T-helper 2 cell (primary cell): Measurements from ENCODE around the gene PZP.

ENCODE experiments used
- DNase-seq, 5 experiments: peaks; one replicate each; pipeline versions ENCODE4 v3.0.0 to v3.0.0-alpha.2; 2012 to 2022

The PZP gene

DNA sequence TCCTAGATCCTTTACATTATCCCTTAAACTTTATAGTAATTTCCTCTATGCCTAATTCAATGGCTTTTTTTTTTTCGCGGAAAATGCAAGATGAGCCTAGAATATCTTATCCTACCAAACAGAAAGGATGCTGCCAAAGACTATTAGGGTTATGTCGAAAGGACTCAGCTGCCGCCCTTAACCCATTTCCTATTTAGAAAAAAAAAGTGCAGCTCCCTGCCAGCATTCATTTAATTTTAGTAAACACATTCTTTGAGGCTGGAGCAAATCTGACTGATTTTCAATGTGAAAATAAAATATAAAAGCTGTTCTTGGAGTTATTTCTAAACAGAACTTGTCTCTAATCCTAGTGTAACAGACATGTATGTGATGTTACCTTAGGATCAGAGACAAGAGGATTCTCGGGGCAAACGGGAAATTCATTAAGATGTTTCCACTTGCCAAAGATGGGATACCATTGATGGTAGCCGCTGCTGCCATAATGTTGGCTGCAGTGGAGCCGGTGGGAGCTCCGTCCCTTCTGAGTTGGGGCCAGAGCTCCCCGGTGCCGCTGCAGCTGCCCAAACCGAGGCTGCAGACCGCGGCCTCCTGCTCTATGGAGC is 84.3 kb downstream of the PZP start:
- no peak for DNase-seq

DNA sequence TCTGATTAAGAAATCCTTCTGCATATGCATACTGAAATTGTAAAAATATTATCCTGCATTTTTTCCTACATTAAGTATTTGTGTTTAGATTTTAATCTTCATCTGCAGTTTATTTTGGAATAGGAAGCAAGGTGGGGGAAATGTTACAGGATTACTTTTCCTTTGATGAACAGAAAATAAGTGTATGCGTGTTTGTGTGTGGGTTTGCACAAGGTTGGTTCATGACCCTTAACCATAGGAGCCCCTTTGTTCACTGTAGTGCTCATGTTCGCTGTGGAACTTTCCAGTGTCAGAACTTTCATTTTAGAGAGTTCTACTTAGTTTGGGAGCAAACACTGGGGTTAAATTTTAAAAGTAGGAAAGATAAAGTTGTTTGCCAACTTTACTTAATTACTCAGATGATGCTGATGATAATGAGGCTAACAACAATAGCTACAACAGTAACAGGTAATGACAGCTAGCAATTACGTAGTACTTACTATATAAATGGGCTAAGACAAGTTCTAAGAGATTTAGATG is 86.0 kb downstream of the PZP start:
- no peak for DNase-seq

DNA sequence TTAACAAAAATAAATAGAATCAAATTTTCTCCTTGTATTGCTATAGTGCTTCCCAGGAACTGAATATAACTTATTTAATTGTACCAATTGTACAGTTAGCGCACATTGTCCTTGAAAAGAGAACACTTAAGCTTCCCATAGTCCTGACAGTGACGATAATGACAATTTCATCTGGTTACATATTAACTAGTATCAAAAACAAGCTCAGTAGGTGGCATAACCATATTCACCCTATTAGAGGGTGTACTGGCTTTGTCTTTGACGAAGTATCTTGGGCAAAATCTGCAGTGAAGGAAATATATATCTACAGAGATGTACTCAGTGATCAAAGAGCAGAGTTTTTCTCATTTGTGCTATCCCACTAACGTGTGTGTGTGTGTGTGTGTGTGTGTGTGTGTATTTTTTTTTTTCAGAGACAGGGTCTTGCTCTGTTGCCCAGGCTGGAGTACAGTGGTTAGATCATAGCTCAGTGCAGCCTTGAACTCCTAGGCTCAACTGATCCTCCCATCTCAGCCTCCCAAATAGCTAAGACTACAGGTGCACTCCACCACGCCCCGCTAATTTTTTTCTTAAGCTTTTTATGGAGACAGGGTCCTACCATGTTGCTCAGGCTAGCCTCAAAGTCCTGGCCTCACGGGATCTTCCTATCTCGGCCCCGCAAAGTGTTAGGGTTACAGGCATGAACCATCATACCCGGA is 87.6 kb downstream of the PZP start:
- DNase-seq, result no peak

DNA sequence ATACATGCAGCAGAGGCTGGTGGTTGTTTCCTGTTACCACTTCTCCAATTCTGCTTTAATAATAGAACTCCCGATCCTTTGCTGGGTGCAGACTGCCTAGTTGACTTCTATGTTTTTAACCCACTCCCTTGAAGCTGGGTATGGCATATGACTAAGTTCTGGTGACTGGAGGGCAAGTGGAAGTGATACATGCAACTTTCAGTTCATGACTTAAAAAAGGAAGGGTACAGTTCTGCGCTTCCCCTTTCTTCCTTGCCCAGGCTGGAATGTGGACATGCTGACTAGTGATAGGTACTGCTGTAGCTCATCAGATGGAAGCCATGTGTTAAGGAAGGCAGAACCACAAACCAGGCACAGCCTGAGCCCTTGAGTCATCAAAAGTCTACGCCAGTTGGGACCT is 90.0 kb downstream of the PZP start:
- no peak for DNase-seq

DNA sequence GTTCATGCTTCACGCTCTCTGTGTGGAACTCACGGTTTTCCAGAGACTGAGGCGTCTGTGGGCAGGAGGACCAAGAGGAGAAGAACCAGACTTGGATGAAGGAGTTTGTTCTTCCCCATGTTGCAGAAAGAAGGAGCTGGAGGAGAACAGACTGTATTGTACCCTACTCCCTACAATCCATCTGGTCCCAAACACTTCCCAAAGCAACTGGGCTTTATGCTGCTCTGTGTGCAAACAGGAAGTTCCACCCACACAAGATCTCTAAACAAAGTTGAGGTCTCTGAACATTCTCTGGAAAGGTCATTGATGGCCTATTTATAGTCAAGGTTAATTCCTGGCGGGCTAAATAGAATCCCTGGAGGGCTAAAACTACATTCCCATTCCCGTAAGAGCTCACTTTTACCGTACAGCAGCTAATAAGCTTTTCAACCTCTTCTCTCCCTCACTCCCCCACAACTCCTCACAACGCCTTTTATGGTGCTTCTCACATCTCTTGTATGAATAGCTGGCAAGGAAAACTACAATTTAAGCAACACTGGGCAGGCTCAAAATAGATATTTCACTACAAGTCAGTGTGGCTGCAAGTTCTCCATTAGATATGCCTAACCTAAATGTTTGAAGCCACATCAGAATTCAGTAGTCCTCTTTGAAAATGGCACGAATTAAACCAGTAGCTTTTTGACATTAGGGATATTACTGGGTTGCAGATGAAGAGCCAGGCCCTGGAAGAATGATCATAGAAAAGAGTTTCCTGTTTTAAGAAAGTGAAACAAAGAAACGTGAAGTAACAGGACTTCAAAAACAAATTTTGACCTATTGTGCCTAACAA is 92.2 kb downstream of the PZP start, which contains the start of gene A2M:
Gene A2M (minus strand): TSS at position 189 of the 829 bp plus-strand sequence. CDS start 70 bp downstream, at position 119.
- no peak for DNase-seq

DNA sequence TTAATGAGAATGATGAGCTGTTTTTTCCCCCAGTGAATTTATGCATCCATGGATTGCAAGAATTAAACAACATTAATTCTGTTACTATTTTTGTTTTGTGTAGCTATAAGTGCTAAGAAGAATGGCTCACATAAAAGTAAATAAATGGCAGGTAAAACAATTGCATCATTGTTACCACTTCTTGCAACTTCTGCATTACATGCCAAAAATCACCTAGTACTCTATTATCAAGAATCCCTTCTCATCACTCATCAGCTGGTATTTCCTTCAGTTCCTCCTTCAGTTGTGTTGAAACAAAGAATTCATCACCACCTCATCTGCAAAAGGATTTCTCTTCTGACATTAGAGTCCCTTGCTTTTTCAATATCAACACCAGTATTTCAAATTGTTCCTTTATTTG is 93.2 kb downstream of the PZP start:
- no peak for DNase-seq

DNA sequence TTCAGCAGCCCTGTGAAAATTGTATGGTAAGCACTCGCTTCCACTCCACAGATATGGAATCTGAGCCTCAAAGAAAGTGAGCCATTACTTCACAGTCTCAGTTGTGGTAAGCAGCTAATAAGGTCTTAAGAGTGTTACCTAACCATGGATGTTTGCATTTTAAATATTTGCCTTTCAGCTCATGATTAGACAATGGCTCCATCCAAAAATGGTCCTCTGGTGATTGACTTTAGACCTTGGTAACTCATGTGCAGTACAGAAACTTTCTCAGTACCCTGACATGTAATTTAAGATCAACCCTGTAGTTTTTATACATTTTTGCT is 94.2 kb downstream of the PZP start:
- DNase-seq, result no peak

DNA sequence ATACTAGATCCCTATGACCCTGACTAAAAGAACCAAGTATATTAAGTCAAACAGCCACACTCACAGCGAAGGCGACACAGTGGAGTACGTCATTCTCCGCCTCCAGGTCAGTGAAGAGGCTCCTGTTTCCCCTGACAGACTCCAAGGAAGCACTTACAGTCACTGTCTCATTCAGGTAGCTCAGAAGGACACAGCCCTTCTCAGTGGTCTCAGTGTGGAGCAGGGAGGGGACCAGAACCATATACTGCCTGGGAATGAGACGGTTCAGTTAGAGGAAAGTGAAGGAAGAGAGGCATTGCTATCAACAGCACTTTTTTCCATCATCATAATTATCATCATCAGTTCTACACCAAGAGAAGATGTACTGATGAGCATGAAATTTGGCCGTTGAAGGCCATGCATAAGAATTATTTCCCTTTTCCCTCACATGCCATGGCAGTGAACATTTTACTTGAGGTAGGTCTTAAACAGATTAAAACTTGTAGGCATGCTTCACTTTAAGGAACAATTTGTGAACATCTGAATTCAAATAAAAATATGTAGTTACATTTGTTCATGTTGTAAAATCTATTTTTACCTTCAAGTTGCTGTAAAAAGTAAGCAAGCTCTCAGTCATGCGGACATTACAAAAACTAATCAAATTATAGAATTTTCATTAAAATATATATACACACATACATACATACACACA is 94.8 kb downstream of the PZP start:
- no peak for DNase-seq

DNA sequence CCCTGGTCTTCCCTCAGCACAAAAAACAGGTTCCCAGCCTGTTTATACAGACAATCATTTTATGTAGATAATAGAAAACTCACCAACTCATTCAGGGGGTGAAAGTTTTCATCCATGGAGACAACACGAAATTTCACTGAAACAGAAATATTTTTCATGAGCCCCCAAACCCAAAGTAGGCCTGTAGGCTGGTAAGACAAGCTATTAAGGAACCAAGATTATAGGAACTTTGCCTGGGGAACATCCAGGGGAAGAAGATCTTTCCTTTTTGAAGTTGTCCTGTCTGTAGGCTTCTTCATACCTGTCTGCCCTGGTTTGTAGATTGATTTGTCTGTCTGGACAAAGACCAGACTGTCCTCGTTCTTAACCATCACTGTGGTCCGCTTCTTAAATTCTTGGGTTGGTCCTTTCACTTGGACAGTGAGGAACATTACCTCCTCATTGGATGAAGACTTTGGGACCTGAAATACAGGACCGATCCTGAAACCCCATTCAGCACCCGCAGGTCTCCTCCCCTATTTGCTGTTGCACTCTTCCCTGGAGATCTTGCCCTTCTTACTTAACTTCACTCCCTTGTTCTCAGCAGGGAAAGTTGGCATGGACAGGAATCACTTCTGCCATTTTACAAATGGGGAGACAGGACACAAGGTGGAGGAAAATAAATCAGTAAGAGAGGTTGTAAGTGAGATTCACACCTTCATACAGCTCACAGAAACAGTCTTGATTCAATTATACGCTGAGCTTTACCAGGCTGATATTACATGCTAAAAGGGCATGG is 95.9 kb downstream of the PZP start:
- DNase-seq, result no peak

DNA sequence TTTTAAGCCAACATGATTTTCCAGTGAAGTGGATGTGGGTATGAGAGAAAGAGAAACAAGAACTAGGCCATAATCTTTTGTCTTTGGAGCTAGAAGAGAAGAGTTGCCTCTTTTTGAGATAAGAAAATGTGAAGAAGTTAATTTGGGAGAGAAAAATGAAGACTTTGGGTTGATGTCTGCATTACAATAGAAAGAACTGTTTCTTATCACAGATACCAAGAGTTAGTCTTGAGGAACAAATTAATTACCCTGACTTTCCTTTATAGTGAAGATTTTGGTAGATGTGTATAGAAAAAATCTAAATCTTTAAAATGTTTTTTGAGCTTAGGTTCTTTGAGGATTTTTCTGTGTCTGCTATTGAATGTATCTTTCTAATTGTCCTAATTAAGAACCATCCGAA is 96.7 kb downstream of the PZP start:
- no peak for DNase-seq

DNA sequence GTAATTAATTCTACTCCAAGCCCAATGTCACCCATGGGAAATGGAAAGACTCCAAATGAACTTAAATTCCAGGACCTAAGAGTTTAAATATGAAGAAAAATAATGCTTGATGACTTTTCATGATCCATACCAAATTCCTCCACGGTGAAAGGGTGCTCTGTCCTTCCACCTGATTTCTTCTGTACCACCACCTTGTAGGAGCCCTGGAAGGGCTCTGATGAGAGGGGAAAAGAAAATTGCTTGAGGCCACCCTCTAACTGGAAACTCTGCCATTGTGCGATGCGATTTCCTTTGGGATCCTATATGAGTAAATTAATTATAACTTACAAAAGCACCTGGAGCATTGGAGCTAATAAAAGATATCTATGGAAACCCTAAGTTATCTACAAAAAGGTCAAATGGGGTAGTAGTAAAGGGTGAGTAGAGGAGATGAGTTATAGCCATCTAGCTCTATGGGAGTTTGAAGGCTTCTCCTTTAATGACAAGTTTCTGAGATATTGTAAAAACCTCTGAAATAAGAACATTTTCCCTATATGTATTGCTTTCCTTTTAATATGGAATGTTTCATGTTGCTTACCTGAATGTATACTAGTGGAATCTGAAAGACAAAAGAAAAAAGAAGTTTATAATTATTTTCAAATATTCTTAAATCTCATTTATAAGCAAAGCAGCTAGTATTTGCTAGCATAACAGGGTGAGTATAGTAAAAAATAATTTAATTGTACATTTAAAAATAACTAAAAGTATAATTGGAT is 98.3 kb downstream of the PZP start:
- no peak for DNase-seq

DNA sequence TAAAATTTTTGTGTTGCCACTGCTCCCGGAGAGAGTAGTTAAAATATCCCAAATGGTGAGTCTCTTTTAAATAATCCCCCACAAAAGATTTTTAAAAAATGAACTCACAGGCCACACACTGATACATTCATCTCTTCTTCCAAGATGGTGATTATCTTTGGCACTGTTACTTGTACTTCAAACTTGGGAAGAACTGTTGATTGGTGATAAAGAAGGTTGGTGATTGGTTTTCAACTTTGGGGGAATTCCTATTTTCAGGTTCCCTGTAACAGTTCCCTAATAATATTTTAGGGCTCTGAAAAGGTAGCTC is 99.0 kb downstream of the PZP start:
- no peak for DNase-seq

DNA sequence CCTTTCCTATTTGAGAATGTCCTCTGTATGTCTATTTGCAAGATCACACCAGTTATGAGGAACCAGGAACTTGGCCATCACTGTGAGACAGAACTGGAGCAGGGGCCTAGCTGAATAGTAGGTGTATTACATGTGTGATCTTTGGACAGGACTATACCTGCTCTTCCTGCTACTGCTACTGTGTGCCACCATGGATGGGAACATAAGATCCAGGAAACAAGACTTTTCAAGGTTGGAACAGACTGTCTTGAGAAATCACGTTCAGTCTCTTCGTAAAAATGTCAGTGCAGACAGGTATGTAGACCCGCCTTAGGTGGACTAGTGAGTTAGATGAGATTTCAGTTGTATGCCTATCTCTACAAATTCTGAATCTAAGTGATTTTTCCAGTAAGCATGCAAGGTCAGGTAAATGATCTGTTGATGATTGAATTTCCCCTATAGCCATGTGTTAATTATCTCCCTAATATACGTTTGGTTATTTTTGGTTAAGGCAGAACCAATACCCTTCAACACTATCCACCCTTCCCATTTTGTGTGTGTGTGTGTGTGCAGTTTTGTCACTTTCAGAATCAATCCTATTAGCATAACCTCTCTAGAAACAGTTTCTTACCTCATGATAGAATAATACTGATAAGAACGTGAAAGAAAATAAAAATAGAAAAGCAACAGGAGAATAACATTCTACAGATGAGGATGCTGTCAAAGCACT is 99.5 kb downstream of the PZP start:
- DNase-seq, result no peak

DNA sequence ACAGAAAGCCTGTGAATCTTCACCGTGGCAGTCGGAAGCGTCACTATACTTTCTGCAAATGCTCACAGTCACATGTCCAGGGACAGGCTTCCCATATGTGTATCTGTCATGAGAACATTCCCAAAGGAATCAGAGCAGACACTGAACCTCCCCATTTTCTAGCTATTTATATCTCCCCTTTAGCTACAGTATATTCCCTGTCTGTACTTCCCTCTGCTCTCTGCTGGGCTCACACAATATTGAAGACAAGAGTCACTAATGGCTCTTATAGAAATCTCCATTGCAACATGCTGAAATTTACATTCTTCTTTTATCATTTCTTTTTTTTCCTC is 100.7 kb downstream of the PZP start:
- DNase-seq, result no peak

DNA sequence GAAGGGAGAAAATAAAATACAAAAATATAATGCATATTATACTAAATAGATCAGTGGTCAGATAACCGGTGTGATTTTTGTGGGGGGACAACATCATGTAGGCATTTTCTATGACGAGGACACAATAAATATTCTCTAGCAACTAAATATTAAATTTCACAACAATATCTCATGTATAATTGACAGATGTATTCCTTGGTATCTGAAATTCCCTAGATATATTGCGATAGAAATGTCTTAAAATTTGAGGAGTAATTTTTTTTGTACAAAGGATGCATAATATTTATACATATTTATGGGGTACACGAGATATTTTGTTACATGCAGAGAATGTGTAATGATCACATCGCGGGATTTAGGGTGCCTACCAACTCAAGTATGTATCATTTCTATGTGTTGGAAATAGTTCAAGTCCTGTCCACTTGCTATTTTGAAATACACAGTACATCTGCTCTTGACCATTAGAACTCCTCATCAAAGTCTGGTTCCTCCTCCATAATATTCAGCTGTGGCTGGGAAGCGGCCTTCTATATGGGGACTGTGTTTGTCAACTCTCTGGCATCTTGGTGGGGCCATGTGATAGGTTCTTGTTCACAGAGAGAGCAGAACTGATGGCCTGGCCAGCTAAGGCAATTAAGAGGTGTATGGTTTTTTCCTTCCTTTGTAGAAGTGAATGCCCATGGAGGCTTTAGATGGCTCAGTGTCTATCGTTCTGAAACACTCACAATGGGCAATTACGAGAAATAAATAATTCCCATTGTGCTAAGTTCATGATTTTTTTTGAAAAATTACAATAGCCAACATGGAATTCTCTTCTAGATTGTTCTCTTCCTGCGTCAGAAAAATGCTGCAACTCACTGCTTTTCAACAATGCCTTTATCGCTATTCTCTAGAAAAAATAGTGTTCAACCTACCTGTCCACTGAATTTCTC is 101.3 kb downstream of the PZP start:
- no peak for DNase-seq

DNA sequence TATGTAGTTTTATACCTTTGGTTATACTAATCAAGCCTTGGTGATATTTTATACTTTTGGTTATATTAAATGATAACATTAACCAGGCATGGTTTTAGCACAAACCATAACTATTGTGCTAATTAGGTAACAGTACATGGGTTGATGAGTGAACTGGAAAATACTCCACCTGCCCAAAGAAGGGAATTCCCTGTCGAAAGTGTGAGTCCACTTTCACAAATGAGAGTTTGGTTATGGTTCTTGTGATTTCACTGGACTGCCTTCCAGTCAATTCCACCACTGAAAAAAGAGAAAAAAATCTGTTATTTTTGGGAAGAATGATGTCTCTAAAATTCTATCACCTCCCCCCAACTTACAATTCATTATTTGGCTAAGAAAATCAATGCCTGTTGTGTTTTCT is 102.1 kb downstream of the PZP start:
- no peak for DNase-seq

DNA sequence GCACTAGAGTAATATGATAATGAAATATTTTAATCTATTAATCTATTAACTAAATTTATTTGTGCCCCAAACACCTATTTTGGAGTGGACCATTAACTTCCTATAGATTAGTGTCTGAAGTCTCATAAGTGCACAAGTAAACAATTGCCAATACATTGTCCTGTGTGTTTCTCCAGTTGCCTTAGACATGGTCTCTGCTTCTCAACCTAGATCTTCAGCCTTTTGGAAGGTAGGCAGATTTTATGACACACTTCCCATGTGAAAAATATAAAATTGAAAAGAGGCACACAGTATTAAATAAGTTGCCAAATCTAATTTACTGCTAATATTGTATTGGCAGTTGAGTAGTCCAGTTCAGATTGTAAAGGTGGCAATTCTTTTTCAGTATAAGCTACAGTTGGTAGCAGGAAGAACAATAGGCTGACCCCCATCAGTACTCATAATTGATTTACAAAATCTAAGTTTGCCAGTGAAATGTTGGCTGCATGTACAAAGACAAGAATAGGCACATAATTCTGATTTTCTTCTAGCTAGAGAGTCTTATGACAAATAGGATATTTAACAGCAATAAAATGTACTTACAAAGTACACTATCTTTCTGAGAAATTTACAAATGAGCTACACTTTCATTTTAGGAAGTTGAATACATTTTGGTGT is 103.3 kb downstream of the PZP start:
- no peak for DNase-seq

DNA sequence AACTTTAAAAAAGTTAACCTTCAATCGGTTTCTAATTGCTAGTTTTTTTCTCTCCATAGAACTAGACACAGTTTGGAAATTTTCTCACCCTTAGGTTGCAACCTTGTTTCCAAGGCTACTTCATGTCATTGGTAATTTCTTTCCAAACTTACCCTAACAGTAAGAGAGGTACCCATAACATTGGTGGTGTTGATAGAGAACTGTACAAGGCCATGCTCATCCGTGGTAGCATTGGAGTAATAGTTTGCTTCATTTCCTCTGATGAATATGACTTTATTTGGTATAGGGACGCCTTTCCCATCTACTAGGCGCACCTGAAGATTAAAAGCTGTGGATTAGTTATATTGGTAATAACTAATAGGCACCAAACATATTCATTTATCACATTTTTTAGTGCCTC is 104.1 kb downstream of the PZP start:
- DNase-seq, result no peak

DNA sequence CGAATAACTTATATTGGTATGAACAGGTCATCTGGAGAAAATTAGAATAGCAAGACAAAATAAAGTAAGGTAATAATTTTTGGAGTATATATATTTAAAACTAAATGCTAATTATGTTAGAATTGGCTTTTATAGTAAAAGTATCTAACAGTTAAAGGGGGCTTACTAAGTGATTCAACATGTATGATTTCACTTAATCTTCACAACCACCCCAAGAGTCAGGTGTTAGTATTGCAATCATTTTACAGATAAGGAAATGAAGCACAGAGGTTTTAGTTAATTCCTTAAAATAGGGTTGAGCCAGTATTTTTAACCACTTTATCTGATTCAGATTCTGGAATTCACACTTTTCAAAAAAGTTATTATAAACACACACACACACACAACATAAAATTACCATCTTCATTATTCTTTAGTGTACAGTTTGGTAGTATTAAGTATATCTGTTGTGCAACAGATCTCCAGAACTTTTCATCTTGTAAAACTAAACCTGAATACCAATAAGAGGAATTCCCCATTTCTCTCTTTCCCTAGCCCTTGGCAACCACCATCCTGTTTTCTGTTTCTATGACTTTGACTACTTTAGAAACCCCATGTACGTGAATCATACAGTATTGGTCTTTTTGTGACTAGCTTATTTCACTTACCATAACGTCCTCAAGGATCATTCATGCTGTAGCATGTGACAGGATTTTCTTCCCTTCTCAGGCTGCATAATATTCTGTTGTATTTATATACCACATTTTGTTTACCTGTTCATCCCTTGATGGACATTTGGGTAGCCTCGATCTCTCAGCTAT is 104.9 kb downstream of the PZP start:
- no peak for DNase-seq
